ENCODE data around the gene PSME3IP1.
"Not testable (repeated sequence)": the region's sequence is repeated elsewhere in the genome, so short reads cannot be mapped to it uniquely, and the experiment has no call there.

PSME3IP1 gene

DNA sequence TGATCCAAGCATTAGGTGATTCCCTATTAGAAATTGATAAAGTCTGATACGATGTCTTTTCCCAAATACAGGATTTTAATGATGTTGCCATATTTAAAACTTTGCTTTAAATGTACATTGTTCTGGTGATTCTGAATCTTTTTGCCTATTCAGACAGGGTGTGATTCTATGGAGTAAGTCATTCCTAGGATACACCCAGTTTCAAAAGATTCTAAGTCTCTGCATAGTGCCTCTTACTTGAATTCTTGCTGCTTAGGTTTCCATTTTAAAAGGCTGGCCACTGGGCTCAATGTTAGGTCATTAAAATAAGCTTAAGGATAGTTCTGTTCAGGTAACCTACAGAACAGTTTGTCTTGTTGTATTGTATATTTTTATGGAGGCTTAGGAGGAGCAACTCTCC, 37.2 kb upstream of the PSME3IP1 start:
- Histone ChIP-seq H3K4me1 (ENCODE audit: control insufficient read depth, insufficient read depth, low read length) (no peaks in the 10 kb centered on the region), H3K4me3 (ENCODE audit: low read depth, low read length) (no peak overlapping the region), H3K36me3 (ENCODE audit: control insufficient read depth, insufficient read depth, low read length) (peaks cover 72% of the 10 kb centered on the region), H3K9me3 (ENCODE audit: control insufficient read depth, insufficient read depth, low read depth, low read length) (no peaks in the 10 kb centered on the region), H3K27ac (ENCODE audit: low read depth, low read length) (no peak overlapping the region), H3K27me3 (ENCODE audit: control insufficient read depth, insufficient read depth, low read length) (no peaks in the 10 kb centered on the region), H3K9ac (ENCODE audit: low read length) (no peak overlapping the region)

DNA sequence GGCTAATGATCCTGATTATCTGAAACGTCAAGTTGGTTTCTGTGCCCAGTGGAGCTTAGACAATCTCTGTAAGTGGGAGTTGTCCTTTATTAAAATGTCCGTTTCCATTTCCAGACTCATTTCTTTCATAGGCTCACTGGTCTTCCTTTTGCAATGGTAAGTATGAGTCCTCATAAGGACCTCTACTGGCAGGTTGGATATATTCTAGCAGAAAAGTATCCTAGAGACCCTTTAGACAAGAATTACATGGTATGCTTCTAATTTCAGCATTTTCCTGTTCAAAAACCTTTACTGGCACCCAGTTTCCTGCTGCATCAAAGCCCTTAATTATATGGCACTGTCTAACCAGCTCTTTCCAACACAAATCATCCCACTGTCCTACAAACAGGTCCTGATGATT, 31.1 kb upstream of the PSME3IP1 start:
- no peak overlapping the region for H3K9ac ChIP-seq (ENCODE audit: low read length)
- no peak overlapping the region for H3K27ac ChIP-seq (ENCODE audit: low read depth, low read length)
- no peaks in the 10 kb centered on the region for H3K27me3 ChIP-seq (ENCODE audit: control insufficient read depth, insufficient read depth, low read length)
- H3K9me3 ChIP-seq (ENCODE audit: control insufficient read depth, insufficient read depth, low read depth, low read length): no peaks in the 10 kb centered on the region
- H3K36me3 ChIP-seq (ENCODE audit: control insufficient read depth, insufficient read depth, low read length): peaks cover 74% of the 10 kb centered on the region
- no peak overlapping the region for H3K4me3 ChIP-seq (ENCODE audit: low read depth, low read length)
- no peaks in the 10 kb centered on the region for H3K4me1 ChIP-seq (ENCODE audit: control insufficient read depth, insufficient read depth, low read length)

DNA sequence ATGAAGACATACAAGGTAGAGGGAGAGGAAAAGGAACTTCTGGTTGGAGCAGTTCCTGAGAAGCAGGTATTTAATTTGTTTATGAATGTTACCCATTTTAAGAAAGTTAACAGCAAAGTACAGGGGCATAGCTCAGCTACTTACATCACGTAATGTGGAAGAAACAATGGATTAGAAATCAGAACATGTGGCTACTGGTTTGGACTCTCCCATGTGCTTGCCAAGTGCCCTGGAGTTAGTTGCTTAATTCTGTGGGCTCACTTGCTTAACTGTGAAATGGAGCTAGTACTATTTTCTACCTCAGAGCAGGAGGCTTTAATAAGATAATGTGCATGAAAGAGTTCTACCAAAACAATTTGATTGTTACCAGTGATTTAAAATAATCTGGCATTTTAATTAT, 27.6 kb upstream of the PSME3IP1 start:
- Histone ChIP-seq H3K4me1 (ENCODE audit: control insufficient read depth, insufficient read depth, low read length) (no peaks in the 10 kb centered on the region), H3K4me3 (ENCODE audit: low read depth, low read length) (no peak overlapping the region), H3K27me3 (ENCODE audit: control insufficient read depth, insufficient read depth, low read length) (no peaks in the 10 kb centered on the region), H3K9ac (ENCODE audit: low read length) (no peak overlapping the region), H3K36me3 (ENCODE audit: control insufficient read depth, insufficient read depth, low read length) (peaks cover 81% of the 10 kb centered on the region), H3K9me3 (ENCODE audit: control insufficient read depth, insufficient read depth, low read depth, low read length) (no peaks in the 10 kb centered on the region), H3K27ac (ENCODE audit: low read depth, low read length) (no peak overlapping the region)

DNA sequence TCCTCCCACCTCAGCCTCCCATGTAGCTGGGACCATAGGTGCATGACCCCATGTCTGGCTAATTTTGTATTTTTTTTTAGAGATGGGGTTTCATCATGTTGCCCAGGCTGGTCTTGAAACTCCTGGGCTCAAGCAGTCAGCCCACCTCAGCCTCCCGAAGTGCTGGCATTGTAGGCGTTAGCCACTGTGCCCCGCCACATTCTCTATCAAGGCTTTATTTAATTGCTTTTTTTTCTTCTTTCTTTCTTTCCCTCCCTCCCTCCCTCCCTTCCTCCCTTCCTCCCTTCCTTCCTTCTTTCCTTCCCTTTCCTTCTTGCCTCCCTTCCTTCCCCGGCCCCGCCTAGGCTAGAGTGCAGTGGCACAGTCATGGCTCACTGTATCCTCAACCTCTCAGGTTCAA, 23.9 kb upstream of the PSME3IP1 start:
- Histone ChIP-seq H3K27me3 (ENCODE audit: control insufficient read depth, insufficient read depth, low read length) (no peaks in the 10 kb centered on the region), H3K4me1 (ENCODE audit: control insufficient read depth, insufficient read depth, low read length) (no peaks in the 10 kb centered on the region), H3K27ac (ENCODE audit: low read depth, low read length) (no peak overlapping the region), H3K9ac (ENCODE audit: low read length) (no peak overlapping the region), H3K9me3 (ENCODE audit: control insufficient read depth, insufficient read depth, low read depth, low read length) (no peaks in the 10 kb centered on the region), H3K4me3 (ENCODE audit: low read depth, low read length) (no peak overlapping the region), H3K36me3 (ENCODE audit: control insufficient read depth, insufficient read depth, low read length) (peaks cover 79% of the 10 kb centered on the region)

DNA sequence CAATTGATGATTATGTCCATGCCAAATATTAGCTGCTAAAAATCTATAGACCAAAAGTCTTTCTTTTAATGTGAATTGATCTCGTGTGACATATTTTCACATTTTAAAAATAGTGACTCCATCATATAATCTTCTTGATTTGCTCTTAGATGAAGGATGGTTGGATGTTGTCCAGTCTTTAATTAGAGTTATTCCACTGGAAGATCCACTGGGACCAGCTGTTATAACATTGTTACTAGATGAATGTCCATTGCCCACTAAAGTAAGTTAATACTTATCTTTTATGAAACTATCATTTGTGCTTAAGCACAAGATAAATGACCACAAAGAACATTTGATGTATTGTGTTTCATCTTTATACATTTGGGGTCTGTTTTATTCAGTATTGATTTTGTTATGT, 23.1 kb upstream of the PSME3IP1 start:
- no peak overlapping the region for H3K9ac ChIP-seq (ENCODE audit: low read length)
- no peak overlapping the region for H3K4me3 ChIP-seq (ENCODE audit: low read depth, low read length)
- no peaks in the 10 kb centered on the region for H3K27me3 ChIP-seq (ENCODE audit: control insufficient read depth, insufficient read depth, low read length)
- H3K27ac ChIP-seq (ENCODE audit: low read depth, low read length): no peak overlapping the region
- H3K9me3 ChIP-seq (ENCODE audit: control insufficient read depth, insufficient read depth, low read depth, low read length): no peaks in the 10 kb centered on the region
- H3K4me1 ChIP-seq (ENCODE audit: control insufficient read depth, insufficient read depth, low read length): no peaks in the 10 kb centered on the region
- peaks cover 76% of the 10 kb centered on the region for H3K36me3 ChIP-seq (ENCODE audit: control insufficient read depth, insufficient read depth, low read length)

DNA sequence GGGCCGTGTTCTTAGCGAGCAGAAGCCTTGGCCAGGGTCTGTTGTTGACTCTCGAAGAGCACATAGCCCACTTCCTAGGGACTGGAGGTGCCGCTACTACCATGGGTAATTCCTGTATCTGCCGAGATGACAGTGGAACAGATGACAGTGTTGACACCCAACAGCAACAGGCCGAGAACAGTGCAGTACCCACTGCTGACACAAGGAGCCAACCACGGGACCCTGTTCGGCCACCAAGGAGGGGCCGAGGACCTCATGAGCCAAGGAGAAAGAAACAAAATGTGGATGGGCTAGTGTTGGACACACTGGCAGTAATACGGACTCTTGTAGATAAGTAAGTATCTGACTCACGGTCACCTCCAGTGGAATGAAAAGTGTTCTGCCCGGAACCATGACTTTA, 18.8 kb upstream of the PSME3IP1 start:
- Histone ChIP-seq H3K4me1 (ENCODE audit: control insufficient read depth, insufficient read depth, low read length) (no peaks in the 10 kb centered on the region), H3K27me3 (ENCODE audit: control insufficient read depth, insufficient read depth, low read length) (no peaks in the 10 kb centered on the region), H3K9ac (ENCODE audit: low read length) (no peak overlapping the region), H3K36me3 (ENCODE audit: control insufficient read depth, insufficient read depth, low read length) (peaks cover 46% of the 10 kb centered on the region), H3K9me3 (ENCODE audit: control insufficient read depth, insufficient read depth, low read depth, low read length) (no peaks in the 10 kb centered on the region), H3K4me3 (ENCODE audit: low read depth, low read length) (no peak overlapping the region), H3K27ac (ENCODE audit: low read depth, low read length) (no peak overlapping the region)

DNA sequence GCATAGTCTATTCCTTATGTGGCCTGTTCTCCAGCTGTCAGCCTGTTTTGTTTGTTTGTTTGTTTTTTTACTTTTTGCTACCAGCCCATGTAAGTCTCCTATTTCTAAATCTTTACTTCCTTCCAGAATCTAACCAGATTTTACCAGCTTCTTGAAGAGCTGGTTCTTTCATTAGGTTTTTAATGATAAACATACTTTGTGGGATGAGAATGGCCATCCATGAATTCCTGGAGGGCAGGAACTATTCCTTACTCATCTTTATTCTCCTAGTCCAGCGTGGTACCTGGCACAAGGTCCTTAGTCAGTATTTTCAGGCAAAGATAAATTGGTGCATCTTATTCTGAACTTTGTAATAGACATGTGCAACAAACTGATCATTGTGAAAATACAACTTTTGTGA, 17.6 kb upstream of the PSME3IP1 start:
- Histone ChIP-seq H3K36me3 (ENCODE audit: control insufficient read depth, insufficient read depth, low read length) (peaks cover 40% of the 10 kb centered on the region), H3K9me3 (ENCODE audit: control insufficient read depth, insufficient read depth, low read depth, low read length) (peaks cover 5% of the 10 kb centered on the region; the same call in 1 of the 2 replicates), H3K4me3 (ENCODE audit: low read depth, low read length) (no peak overlapping the region), H3K9ac (ENCODE audit: low read length) (no peak overlapping the region), H3K27ac (ENCODE audit: low read depth, low read length) (no peak overlapping the region), H3K27me3 (ENCODE audit: control insufficient read depth, insufficient read depth, low read length) (no peaks in the 10 kb centered on the region), H3K4me1 (ENCODE audit: control insufficient read depth, insufficient read depth, low read length) (no peaks in the 10 kb centered on the region)

DNA sequence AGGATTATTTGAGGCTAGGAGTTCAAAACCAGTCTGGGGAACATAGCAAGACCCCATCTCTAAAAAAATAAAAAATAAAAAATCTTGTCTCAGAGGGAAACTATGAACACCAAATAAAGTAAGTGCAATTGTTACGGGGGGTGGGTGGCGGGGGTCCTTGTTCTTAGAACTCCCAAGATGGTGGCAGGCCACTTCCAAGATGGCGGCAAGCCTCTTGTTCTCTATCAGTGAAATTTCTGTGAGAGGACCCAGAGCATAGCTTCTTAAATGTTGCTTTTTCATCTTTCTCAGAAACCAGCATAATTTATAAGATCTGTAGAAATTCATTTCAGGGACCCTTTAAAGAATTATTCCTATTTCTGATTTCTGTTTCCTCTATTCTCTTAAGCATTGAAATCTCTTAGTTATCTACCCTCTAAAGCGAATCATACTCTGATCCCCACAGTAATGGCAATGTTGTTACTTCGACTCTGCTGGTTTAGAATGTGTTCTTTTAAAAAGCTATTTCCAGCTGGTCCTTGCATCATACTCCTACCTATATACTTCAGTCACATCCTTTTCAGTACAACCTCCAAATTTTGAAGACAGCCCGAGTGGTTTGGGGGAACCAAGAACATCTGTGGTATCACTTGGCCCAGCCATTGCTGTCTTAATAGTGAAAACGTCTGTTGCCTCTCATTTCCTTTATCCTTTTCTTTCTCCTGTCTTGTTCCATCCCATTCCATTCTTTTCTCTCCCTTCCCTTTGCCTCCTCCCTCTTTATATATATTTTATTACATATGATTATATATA, 16.5 kb upstream of the PSME3IP1 start:
- peaks cover 5% of the 10 kb centered on the region; the same call in 1 of the 2 replicates for H3K9me3 ChIP-seq (ENCODE audit: control insufficient read depth, insufficient read depth, low read depth, low read length)
- no peaks in the 10 kb centered on the region for H3K4me1 ChIP-seq (ENCODE audit: control insufficient read depth, insufficient read depth, low read length)
- no peaks in the 10 kb centered on the region for H3K27me3 ChIP-seq (ENCODE audit: control insufficient read depth, insufficient read depth, low read length)
- no peak overlapping the region for H3K27ac ChIP-seq (ENCODE audit: low read depth, low read length)
- H3K9ac ChIP-seq (ENCODE audit: low read length): no peak overlapping the region
- peaks cover 33% of the 10 kb centered on the region for H3K36me3 ChIP-seq (ENCODE audit: control insufficient read depth, insufficient read depth, low read length)
- H3K4me3 ChIP-seq (ENCODE audit: low read depth, low read length): no peak overlapping the region

DNA sequence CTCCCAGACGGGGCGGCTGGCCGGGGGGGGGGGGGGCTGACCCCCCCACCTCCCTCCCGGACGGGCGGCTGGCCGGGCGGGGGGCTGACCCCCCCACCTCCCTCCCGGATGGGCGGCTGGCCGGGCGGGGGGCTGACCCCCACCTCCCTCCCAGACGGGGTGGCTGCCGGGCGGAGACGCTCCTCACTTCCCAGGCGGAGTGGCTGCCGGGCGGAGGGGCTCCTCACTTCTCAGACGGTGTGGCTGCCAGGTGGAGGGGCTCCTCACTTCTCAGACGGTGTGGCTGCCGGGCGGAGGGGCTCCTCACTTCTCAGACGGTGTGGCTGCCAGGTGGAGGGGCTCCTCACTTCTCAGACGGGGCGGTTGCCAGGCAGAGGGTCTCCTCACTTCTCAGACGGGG, 15.1 kb upstream of the PSME3IP1 start:
- H3K27me3 ChIP-seq (ENCODE audit: control insufficient read depth, insufficient read depth, low read length); H3K9ac ChIP-seq (ENCODE audit: low read length); H3K9me3 ChIP-seq (ENCODE audit: control insufficient read depth, insufficient read depth, low read depth, low read length); H3K4me1 ChIP-seq (ENCODE audit: control insufficient read depth, insufficient read depth, low read length); H3K4me3 ChIP-seq (ENCODE audit: low read depth, low read length); H3K27ac ChIP-seq (ENCODE audit: low read depth, low read length): not testable (repeated sequence)
- peaks cover 20% of the 10 kb centered on the region for H3K36me3 ChIP-seq (ENCODE audit: control insufficient read depth, insufficient read depth, low read length)

DNA sequence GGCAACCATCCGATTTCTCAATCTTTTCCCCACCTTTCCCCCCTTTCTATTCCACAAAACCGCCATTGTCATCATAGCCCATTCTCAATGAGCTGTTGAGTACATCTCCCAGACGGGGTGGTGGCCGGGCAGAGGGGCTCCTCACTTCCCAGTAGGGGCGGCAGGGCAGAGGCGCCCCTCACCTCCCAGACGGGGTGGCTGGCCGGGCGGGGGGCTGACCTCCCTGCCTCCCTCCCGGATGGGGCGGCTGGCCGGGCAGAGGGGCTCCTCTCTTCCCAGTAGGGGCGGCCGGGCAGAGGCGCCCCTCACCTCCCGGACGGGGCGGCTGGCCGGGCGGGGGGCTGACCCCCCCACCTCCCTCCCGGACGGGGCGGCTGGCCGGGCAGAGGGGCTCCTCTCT, 14.5 kb upstream of the PSME3IP1 start:
- H3K36me3 ChIP-seq (ENCODE audit: control insufficient read depth, insufficient read depth, low read length): peaks cover 14% of the 10 kb centered on the region
- not testable (repeated sequence) for H3K9me3 ChIP-seq (ENCODE audit: control insufficient read depth, insufficient read depth, low read depth, low read length); H3K9ac ChIP-seq (ENCODE audit: low read length); H3K4me1 ChIP-seq (ENCODE audit: control insufficient read depth, insufficient read depth, low read length); H3K27me3 ChIP-seq (ENCODE audit: control insufficient read depth, insufficient read depth, low read length); H3K4me3 ChIP-seq (ENCODE audit: low read depth, low read length); H3K27ac ChIP-seq (ENCODE audit: low read depth, low read length)

DNA sequence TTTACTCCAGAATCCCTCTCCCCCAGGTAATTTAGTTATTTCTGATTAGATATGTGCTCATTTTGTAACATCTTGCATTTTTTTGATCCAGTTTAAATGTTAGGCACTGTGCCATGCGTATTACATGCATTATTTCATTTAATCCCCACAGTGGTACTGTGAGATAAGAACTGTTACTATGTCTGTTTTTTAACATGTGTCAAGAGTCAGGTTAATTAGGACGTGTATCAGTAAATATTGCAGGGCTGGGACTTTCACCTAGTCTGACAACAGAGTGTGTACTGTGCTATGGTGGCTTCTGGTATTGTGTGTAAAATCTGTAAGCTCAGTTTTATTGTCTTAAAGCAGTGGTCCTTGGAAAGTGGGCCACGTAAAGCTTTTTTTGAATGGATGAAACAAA, 10.9 kb upstream of the PSME3IP1 start:
- no peaks in the 10 kb centered on the region for H3K27me3 ChIP-seq (ENCODE audit: control insufficient read depth, insufficient read depth, low read length)
- H3K9me3 ChIP-seq (ENCODE audit: control insufficient read depth, insufficient read depth, low read depth, low read length): peaks cover 5% of the 10 kb centered on the region; the same call in 1 of the 2 replicates
- H3K36me3 ChIP-seq (ENCODE audit: control insufficient read depth, insufficient read depth, low read length): 0 out of 2 replicates have a peak, but pooled peaks cover 4% of the 10 kb centered on the region
- H3K4me3 ChIP-seq (ENCODE audit: low read depth, low read length): no peak overlapping the region
- no peak overlapping the region for H3K9ac ChIP-seq (ENCODE audit: low read length)
- H3K4me1 ChIP-seq (ENCODE audit: control insufficient read depth, insufficient read depth, low read length): no peaks in the 10 kb centered on the region
- no peak overlapping the region for H3K27ac ChIP-seq (ENCODE audit: low read depth, low read length)

All from HUES6 (cell line).